Hepatocyte (in vitro differentiated cells): ENCODE results near the gene PNPLA1. TPM values are rescaled to one million over a fixed set of nuclear protein-coding genes. Genes with fewer than 3 reads are reported as not detected.
A peak's percentile ranks its signal among the peaks of the same experiment; 100 is the strongest.

Source experiments
- DNase-seq: peaks from one replicate; pipeline ENCODE4 v3.0.0-alpha.2; 2016; ENCODE audit warnings: low spot score
- H2AFZ ChIP-seq: fragments of 200-600 bp; sonication (generic); 2 replicates; pipeline ENCODE4 v1.6.0; 2016; ENCODE audit warnings: antibody characterized with exemption, mild to moderate bottlenecking
- H3K27ac ChIP-seq: fragments of 200-600 bp; sonication (generic); 2 replicates; pipeline ENCODE4 v1.5.1; 2016; ENCODE audit warnings: mild to moderate bottlenecking
- H3K27me3 ChIP-seq: fragments of 200-600 bp; sonication (generic); 2 replicates; pipeline ENCODE4 v1.6.1; 2016
- H3K36me3 ChIP-seq: fragments of 200-600 bp; sonication (generic); replicated peaks from 2 replicates; pipeline ENCODE4 v1.5.1; 2016; ENCODE audit warnings: low read depth; ENCODE audit not compliant: insufficient read depth
- H3K4me1 ChIP-seq: fragments of 200-600 bp; sonication (generic); 2 replicates; pipeline ENCODE4 v1.5.1; 2016; ENCODE audit warnings: mild to moderate bottlenecking, moderate library complexity; ENCODE audit not compliant: insufficient read depth
- H3K4me2 ChIP-seq: fragments of 200-600 bp; sonication (generic); 2 replicates; pipeline ENCODE4 v1.6.0; 2016
- H3K4me3 ChIP-seq: fragments of 200-600 bp; sonication (generic); 2 replicates; pipeline ENCODE4 v1.5.1; 2016; ENCODE audit warnings: mild to moderate bottlenecking
- H3K79me2 ChIP-seq: fragments of 200-600 bp; sonication (generic); 2 replicates; pipeline ENCODE4 v1.6.0; 2017; ENCODE audit warnings: mild to moderate bottlenecking
- H3K9me2 ChIP-seq: fragments of 200-600 bp; sonication (generic); replicated peaks from 2 replicates; pipeline ENCODE4 v1.6.0; 2017; ENCODE audit warnings: mild to moderate bottlenecking; ENCODE audit not compliant: insufficient read depth
- H3K9me3 ChIP-seq: fragments of 200-600 bp; sonication (generic); 2 replicates; pipeline ENCODE4 v1.5.1; 2016; ENCODE audit warnings: low read depth, mild to moderate bottlenecking
- H4K20me1 ChIP-seq: fragments of 200-600 bp; sonication (generic); 2 replicates; pipeline ENCODE4 v1.6.0; 2016; ENCODE audit warnings: mild to moderate bottlenecking; ENCODE audit not compliant: insufficient read depth, poor library complexity, severe bottlenecking
- CTCF ChIP-seq: fragments of 200-600 bp; sonication (generic); IDR thresholded peaks from 2 replicates; pipeline ENCODE4 v1.5.1; 2016; ENCODE audit warnings: antibody characterized with exemption, mild to moderate bottlenecking; ENCODE audit not compliant: poor library complexity
- EZH2 ChIP-seq: fragments of 200-600 bp; sonication (generic); IDR thresholded peaks from 2 replicates; pipeline ENCODE4 v1.6.1; 2016; ENCODE audit warnings: antibody characterized with exemption, mild to moderate bottlenecking, borderline replicate concordance
- EZH2phosphoT487 ChIP-seq: fragments of 200-600 bp; sonication (generic); IDR thresholded peaks from one replicate; pipeline ENCODE4 v1.6.1; 2018; ENCODE audit warnings: antibody characterized with exemption, mild to moderate bottlenecking, low read depth, moderate library complexity; ENCODE audit not compliant: unreplicated experiment, severe bottlenecking
- WGBS: methylation state at CpG from one replicate; pipeline ENCODE4 v1.1.6; 2016; ENCODE audit warnings: low lambda C conversion rate; ENCODE audit errors: missing lambda C conversion rate; 5-methylcytosine and 5-hydroxymethylcytosine counted together
- polyA plus RNA-seq: library from polyadenylated mRNA; unstranded; fragments of >200 nt; fragmentation: Nextera tagmentation; extraction: Ambion mirVana; gene quantifications from 2 replicates; pipeline ENCODE4 v1.2.1, GENCODE V29; 2016
- total RNA-seq: library from RNA; depleted of rRNA; stranded (reverse); fragments of >200 nt; gene quantifications from 2 replicates; pipeline ENCODE4 v1.2.3, GENCODE V29; 2014

PNPLA1 gene
- total and polyA plus RNA-seq, 2 experiments from 2014 or later = 0.48 to 0.57 TPM

DNA sequence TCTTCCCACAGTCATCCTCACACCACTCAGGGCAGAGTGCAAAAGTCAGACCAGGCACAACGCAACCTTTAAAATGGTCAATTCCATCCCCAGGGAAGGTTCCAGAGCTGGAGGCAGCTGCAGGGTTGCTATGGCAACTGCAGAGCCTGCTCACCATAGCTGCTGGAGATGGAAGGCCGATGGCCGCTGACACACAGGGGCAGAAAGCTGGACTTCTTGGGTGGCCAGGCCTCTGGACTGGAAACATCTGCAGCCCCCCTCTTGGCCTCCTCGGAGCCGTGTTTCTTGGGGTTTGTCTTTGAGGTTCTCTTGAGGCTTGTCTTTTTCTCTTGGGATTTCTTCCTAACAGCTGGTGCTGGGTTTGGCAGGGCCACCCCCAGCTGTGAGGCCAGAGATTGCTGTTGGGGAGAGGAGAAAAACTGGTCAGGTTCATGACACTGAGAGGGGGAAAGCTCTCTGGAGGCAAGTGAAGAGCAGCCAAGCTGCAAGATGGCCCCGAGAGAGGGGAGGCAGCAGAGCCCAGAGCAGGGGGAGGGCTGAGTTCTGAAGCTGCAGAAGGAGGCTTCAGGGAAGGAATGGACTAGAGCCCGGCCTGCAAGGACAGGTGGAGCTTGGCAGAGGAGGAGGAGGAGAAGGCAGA, 56.6 kb downstream of the PNPLA1 start:
- WGBS = 52% methylated on average over 7 of the region's 7 CpGs
- DNase-seq = peak; percentile 45
- H3K27ac ChIP-seq = no peak overlapping the region
- no peaks in the 10 kb centered on the region for H3K79me2 ChIP-seq
- H2AFZ ChIP-seq = no peak overlapping the region
- no peak overlapping the region for H3K4me2 ChIP-seq
- no peaks in the 10 kb centered on the region for H3K27me3 ChIP-seq
- no peak overlapping the region for H3K4me3 ChIP-seq
- H3K9me3 ChIP-seq = no peaks in the 10 kb centered on the region
- no peaks in the 10 kb centered on the region for H4K20me1 ChIP-seq
- H3K36me3 ChIP-seq = no peaks in the 10 kb centered on the region
- H3K9me2 ChIP-seq = no peaks in the 10 kb centered on the region
- TF ChIP-seq CTCF (no peak), EZH2phosphoT487 (no peak), EZH2 (no peak)
- H3K4me1 ChIP-seq = no peaks in the 10 kb centered on the region

DNA sequence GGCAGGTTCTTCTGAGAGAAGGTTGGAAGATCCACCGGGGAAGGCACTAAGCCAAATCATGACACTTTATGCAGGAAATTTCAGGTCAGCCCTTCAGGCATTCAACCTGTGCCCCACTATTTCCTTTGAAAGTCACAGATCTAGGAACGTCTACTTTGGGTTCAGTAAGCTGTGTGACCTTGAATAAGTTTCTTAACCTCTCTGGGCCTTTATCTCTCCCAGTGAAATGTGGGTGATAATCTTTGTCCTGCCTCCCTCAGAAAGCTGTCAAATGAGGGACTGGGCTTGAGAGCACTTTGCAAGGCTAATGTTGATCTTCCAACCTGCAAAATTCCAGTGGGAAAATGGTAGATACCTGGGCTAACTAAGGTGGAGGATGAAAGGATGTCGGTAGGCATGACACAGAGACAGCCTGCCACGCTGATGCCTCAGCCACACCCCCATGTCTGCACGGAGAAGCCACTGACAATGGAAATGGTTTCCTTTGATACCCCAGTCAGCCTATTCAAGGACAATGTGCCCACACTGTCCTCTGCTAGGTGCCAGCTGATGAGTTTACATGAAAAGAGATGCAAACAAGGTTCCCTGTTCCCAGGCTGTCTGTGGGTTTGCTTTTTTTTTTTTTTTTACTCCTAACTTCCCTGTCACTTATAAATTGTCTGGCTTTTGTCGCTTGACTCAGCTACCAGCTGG, 57.5 kb downstream of the PNPLA1 start:
- no peaks in the 10 kb centered on the region for H3K9me3 ChIP-seq
- no peak overlapping the region for H3K4me2 ChIP-seq
- H4K20me1 ChIP-seq = no peaks in the 10 kb centered on the region
- H2AFZ ChIP-seq = no peak overlapping the region
- no peaks in the 10 kb centered on the region for H3K27me3 ChIP-seq
- no peaks in the 10 kb centered on the region for H3K36me3 ChIP-seq
- no peaks in the 10 kb centered on the region for H3K9me2 ChIP-seq
- H3K27ac ChIP-seq = no peak overlapping the region
- H3K4me1 ChIP-seq = no peaks in the 10 kb centered on the region
- H3K4me3 ChIP-seq = no peak overlapping the region
- WGBS = 55% methylated on average over 6 of the region's 6 CpGs
- H3K79me2 ChIP-seq = no peaks in the 10 kb centered on the region
- TF ChIP-seq CTCF (no peak), EZH2 (no peak), EZH2phosphoT487 (no peak)
- DNase-seq = no peak

GRCh38 chr6:36327919-36328236, 58.0 kb downstream of the PNPLA1 start:
- Histone ChIP-seq H4K20me1 (no peaks in the 10 kb centered on the region), H3K4me1 (no peaks in the 10 kb centered on the region), H3K27me3 (no peaks in the 10 kb centered on the region), H3K27ac (no peak overlapping the region), H3K4me2 (no peak overlapping the region), H3K4me3 (no peak overlapping the region), H3K9me2 (no peaks in the 10 kb centered on the region), H3K79me2 (no peaks in the 10 kb centered on the region), H3K9me3 (no peaks in the 10 kb centered on the region), H3K36me3 (no peaks in the 10 kb centered on the region), H2AFZ (no peak overlapping the region)
- no peak for TF ChIP-seq EZH2
- TF ChIP-seq EZH2phosphoT487 = no peak
- no peak for TF ChIP-seq CTCF
- no peak for DNase-seq
